Islet of Langerhans (tissue), 1 donor: Measurements from ENCODE around the gene SLX4IP.

Experiments
- FAIRE-seq: peaks from one replicate; lab custom pipeline; 2011; peaks lifted over from hg19 to GRCh38; lab: Jason Lieb, UNC

Gene SLX4IP

DNA sequence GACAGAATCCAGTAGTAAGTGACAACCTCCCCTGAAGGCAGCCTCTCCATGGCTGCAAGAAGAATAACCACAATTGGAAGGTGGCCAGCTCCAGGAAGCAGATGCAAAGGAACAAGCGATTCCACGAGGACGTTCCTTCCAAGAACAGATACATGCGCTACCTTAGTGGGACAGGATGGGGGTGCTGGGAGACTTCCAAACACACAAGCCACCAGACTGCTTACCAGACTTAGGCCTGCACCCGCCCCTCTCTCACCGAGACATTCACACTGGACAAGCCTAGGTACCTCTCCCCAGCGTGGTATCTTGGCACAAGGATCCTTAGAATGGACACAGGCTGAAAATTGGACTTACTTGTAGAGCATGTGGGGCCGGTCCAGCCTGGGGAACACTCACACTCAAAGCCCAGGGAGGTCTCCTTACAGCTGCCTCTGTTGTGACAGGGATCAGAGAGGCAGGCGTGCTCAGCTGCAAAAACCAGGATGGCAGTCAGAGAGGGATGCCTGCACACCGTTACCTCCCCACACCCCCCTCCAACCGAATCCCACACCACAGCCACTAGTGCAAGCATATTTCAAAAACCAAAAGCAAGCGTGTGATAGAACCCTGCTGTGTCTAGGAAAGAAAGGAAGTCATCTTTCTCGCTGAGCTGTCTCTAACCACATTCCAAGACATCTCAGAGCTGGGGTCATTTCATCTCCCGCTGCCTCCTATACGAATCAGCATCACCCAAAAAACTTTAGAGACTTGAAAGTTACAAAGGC lies 216.3 kb downstream of the SLX4IP start:
- FAIRE-seq: no peak

DNA sequence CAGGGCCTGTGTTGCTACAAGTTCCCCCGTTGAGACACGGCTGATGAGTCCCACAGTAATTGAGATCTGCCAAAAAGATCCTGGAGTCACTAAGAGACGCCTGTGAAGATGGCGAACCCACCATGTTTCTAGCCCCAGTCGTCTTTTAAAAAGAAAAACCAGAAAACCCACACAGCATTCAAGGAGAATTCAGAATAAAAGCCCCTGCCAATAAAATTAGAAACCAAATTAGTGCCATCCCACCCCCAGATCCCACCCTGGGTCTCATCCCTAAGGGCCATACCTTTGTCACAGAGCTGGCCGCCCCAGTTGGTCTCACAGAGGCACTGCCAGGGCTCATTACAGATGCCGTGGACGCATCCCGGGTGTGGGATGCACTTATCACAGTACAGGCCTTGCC lies 217.1 kb downstream of the SLX4IP start:
- FAIRE-seq: no peak

DNA sequence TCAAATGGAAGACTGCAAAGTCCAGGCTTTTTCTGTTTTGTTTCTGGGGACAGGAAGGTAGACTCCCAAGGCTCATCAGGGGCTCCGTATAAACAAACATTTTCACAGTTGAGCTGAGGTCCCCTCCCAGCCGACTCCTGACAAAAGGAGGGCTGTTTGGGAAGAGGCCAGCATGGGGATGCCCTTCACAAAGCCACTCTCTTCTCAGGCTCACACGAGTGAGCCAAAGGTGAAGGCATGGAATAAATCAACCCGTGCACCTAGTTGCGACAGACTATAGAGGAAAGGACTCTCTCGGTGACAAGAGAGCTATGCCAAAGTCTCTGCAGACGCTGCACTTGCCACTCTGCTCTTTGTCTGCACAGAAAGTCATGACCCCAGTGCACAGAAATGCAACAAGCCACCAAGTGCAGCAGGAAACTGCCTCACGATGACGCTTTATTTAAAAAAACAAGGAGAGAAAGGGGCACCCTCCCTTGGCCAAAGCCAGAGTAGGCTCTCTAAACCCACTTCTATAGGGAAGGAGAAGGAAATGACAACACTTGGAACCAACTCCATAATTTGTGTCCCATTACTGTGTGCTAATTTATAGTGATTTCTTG lies 217.7 kb downstream of the SLX4IP start:
- FAIRE-seq: no peak

DNA sequence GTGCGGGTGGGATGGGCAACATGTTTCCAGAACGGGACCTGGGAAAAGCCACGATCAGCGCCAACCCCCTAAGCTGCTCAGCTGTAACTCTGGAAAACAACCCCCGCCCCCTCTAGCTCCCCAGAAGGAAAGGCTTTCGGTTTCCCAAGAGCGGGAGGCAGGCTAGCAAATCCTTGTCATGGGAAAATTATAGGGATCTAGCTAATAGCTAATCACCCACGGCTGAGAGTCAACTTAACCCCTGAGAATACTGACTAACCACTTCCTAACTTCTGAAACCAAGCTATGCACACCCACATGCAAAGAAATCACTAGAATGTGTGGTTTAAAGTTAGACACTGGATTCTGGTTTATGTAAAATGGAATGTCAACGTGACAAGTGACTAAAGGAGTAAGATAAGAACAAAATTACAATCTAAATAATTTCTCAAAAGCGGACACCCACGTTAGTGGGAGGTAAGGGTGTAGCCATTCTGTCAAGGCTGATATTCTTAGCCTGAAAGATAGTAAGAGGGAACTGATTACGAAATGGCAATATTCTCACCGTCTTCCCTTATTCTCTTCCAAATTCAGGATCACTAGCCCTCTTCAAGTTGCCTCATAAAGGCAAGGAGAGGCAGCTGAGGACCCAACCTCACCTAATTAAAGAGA lies 218.6 kb downstream of the SLX4IP start:
- FAIRE-seq: no peak

DNA sequence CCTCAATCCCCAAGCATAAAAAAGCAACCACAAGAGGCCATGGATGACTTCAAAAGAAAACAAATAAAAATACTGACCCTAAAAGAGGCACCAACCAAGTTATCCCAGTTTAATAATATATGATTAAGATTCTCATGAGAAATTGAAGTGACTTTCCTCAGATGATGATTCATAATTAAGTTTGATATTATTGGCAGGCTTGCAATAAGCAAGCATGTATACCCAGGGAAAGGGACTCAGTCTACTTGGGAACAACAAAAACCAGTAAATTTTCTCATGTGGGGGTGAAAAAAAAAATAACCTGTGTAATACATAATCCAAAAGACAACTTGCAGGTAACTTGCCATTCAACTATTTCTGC lies 219.1 kb downstream of the SLX4IP start:
- FAIRE-seq: no peak

DNA sequence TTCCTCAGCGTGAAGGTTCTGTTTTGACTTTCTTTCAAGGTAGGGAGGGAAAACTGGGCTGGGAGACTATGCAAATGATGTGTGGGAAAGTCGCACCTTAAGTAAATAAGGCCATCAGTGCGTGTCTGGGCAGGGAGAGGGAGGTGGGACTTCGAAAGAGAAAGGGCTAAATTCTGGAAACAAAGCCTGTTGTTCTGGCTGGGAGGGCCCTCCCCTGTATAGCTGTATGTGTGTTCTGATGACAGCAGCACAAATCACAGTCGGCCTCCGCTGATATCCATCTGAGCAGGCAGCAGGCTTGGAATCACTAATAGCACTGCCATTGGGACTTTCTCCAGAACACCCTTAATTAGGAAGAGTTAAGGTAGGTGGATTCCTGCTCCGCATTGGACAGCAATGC lies 219.5 kb downstream of the SLX4IP start:
- no peak for FAIRE-seq

DNA sequence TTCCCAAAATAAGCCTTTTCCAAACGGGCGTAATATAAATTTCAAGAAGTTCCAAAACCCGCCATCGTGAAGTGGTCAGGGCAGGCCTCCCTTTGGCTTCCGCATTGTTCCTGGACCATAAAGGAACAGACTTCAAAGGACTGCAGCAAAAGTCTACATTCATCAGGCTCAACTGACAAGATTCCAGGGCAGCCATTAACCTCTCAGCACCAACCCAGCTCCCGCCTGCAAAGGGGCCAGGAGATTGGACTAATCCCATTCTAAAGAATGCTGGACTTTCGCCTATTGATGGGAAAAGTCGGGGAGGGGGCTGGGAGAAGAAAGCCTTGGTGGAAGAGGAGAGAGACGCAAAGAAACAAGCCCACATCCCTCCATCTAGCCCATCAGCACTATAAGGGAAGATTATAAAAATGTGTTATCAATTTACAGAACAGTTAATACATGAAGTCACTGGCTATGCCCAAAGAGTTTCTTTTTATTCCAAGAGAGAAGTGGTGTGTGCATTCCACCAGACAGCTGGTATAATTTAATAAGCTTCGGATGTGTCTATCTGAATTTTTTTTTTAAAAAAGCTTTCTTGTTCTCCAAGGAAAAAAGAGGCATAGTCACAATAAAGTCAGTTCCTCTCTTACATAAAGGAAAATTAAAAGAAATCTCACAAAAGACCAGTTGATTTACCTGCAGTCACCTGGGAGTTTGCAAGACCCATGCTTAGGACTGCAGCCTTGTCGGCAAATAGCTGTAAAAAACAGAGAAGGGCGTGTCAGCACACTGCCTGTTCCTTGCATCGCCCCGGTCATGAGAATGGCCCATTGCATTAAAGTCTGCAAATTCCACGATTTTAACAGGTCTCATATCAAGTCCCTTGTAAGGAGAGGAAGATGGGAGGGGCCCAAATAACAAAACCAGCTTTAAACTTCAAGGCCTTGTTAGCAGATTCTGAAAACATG lies 220.9 kb downstream of the SLX4IP start:
- no peak for FAIRE-seq

DNA sequence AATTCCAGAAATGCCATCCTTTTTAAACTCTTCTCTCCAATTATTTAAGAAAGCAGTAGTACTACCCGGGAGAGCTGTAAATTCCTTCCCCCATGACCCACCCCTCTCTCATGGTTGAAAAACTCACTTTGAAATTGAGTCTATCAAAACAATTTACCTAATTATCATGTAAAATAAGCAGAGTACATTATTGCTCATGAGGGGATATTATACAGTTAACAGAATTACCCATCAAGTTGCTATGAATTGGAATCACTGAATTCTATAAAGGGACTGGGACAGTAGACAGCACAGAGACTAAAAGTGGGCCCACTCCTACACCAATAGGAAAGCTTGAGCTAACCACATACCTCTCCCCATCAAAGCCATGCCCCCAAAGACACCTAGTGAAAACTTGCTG lies 222.3 kb downstream of the SLX4IP start:
- FAIRE-seq: no peak

DNA sequence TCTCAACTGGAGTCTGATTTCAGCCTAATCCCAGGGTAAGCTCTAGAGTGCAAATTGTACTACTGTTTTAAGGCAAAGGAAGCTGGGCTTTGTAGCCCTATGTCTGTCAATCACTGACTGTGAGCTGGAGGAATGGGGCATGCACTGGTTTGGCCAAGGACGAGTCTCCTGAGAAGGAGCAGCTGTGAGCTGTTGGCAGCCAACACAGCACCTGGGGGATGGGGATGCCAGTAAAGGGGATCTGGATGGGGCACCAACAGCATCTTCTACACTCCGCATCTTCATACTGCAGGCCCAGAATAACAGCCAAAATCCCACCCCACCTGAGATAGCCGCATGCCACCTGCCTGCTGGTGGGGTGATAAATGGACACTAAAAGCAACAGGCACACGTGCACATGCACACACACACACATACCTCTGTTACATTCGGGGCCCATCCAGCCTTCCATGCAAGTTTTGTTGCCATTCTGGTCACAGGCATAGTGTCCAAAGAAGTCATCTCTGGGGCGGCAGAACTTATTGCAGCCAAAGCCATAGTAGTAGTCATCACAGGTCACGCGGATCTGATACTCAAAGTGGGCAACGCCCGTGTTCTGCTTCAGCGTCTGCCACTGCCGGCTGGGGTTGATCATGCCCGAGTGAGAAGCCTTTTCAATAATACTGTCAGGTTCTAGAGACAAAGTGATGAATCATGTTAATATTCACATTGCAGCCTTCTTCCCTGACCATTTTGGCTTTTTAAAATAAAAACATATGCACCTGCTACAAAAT lies 223.1 kb downstream of the SLX4IP start:
- FAIRE-seq: no peak

DNA sequence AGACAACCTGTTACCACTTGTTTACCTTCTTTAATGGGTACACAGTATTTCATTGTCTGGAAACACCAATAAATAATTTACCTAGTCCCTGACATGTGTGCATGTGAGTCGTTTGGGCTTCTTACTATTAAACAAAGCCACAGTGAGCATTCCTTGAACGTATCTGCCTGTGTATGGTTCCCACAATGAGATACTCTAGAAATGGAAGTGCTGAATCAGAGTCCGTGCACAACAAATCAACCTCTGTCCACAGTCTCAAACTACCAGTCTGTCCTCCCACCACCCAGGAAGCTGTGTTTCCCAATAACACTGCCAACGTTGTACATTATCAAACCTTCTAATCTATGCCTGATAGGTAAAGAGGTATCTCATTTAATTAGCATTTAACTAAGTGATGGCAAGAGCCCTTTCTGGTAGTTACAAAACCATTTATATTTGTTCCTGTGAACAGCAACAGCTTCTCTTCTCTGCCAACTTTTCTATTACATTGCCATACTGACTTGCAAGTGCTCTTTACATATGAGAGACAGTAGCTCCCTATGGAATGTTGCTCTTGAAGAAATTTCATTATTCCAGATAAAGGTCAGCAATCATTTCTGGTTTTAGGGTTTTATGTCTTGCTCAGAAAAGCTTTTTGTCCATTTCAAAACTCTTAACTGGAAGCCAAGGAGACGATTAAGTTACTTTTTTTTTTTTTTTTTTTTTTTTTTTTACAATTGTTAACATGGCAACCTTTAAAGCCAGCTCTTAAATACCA lies 223.9 kb downstream of the SLX4IP start:
- no peak for FAIRE-seq

DNA sequence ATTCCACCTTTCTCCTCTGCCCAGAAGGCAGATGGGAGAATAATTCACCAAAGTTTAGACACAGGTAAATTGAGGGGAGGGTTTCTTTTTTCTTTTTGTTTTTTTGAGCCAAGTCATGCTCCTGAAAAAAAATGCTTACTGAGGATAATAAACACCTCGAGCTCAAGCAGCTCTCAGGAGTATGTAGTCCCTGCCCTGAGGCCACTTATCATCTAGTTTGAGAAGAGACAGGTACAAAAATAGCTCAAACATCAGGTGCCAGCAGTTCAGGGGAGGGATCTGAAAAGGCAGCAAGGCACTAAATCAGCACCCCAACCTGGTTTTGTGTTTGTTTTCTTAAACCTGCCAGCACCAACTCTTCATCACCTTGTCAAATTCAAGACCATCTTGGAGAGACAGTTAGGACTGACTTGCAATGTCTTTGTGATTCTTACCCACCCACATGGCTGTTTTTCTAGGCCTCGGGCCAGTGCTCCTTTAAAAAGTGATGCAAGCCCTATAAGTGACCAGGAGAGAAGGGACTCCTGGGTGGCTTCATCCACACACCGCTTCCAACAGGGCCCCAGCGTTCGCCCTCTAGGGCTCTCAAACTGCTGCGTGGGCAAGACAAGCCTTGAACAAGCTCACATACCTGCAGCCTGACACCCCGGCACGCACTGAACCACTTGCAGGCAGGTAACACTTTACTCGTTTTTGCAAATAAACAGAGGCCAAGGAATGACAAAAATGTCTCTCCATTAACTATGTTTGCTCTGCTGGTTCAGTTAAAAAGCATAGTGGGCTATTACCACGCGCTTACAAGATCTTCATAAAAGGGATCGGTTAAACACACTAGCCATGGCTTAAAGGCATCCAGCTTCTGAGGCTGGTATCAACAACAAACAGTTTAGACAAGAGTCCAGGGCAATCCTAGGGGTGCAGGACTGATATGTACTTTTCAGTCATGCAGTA lies 224.8 kb downstream of the SLX4IP start:
- no peak for FAIRE-seq

DNA sequence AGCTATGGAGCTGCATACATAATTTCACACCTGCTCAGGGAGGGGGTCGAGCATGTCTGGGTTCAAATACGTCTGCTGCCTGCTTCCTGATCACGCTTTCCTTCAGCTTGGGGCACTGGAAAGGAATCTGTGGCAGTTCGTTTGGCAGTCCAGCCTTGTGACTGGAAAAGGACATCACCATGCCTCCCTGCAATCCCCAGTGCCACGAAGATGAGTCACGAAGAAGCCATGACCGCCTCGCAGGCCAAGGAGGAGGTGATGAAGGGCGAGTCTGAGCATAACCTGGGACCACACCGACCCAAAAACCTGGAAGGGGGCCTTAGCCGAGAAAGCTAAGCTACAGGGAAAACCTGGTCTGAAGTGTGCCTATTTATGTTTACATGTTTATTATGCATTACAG lies 225.6 kb downstream of the SLX4IP start:
- no peak for FAIRE-seq

DNA sequence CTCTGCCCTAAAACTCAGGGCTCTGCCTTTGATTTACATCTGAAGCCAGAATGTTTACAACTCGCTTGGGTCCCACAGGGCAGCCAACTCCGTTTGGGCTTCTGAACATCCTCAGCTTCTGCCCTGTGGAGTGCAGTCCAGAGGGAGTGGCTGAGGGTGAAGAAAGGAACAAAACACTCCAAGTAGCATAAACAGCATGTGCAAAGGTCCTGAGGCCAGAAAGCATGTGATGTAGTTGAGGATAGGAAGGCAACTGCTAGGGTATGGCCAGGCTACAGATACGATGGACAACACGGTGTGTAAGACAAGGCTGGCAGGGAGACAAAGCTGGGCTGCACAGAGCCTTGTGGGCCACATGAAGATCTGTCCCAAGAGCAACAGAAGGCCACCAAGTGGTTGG lies 226.2 kb downstream of the SLX4IP start:
- no peak for FAIRE-seq

DNA sequence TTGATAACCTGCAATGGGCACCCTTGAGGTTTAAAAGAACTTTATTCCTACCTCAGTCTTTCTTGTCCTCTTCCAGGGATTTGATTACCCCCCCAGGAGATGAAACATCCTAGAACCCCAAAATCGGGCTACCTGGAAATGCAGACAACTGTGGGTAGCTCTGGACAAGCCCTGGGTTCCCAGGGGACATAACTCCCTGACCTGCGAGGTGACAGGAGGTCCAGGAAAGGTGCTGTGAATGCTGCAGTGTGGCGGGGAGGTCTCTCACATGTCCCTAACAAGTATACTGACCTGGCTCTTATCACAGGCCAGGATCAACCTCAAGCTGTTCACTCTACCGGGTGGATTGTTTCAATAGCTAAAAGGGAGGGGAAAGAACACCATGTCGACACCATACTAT lies 227.0 kb downstream of the SLX4IP start:
- no peak for FAIRE-seq

DNA sequence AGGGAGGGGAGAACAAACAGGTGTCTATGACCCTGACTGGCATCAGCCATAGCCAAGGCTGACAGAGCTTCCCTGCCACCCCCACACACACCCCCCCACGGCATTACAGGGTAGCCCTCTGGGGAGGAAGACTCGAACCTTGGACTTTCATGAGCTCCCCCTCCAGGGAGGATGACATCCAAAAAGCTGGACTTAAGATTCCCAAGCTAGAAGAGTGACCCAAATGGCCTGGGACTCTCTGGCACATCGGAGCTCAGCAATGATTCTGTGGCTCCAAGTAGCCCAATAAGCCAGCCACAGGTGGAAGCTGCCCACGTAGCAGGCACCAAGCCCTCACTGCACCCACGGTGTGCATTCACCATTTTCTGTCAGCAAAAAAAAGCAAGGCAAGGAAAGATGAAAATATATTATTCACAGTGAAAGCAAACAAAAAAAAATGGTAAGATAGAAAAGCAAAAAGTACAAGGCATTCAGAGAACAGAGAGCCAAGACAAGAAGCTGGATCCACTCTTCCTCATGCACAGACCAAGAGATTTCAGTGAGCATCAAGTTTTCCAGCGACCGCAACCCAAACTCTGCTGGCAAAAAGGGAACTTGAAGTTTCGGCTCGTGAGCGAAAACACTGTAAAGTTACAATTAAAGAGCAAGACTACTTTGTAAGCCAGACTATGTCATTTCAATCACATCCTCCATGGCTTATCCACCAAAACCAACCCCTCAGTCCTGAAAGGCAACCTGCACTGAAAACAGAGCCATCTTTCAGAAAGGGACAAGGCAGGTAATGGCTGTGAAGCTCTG lies 227.8 kb downstream of the SLX4IP start:
- FAIRE-seq: no peak

DNA sequence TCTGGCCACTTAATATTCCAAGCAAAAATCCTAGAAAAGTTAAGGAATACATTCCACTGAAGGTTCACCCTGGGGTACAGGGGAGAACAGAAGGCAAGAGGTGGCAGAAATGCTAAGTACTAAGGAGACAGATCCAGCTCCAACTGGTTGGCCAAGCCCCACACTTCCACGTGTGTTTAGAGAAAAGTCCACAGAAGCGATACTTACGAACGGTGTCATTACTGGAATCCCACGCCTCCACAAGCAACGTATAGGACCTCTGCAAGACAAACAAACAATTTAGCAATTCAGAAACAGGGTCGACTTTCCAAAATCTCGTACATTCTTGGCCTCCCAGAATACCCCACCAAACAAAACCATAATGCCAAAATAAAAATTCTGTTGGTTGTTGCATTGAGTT lies 228.7 kb downstream of the SLX4IP start:
- FAIRE-seq: no peak

DNA sequence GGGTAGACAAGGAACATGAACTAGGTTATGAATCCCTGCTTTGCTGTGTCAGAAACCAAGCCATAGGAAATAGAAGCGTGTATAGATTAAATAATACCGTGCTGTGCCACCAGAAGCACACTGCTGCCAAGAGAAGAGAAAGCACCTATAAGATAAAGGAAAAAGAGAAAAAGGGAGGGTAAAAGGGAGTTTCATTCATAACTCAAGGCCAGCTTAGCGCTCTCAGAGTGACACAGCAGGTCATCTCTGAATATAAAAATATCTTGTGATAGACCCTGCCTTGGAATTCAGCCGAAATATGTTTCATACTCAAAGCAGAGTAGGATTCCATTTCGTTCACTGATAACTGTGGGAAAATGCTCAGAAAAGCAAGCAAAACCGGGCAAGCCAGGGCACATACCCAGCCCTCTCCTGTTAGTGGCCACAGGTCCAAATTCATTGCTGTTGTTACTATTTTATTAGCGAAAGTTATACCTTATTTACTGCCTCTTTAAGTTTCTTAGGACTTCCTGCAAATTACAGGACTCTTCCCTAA lies 230.0 kb downstream of the SLX4IP start:
- FAIRE-seq: no peak

DNA sequence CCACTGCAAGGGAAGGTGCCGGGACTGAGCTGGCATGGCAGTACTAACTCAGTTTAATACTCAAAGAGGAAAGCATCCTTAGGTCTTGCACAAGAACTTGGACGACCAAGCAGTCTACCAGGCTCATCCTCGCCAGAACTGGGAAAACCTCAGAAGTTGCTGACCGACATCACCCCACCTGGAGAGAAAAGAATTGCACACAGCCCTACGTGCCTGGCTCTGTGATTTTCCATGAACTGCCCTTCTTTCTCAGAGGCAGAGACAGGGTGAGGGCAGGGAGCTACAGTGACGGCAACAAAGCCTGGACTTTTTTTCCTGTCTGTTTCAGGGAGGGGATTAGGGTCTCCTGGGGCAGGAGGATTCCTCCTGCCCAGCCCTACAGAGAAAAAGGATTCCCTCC lies 230.7 kb downstream of the SLX4IP start:
- no peak for FAIRE-seq
